KMS-11 (cell line): Measurements from ENCODE around the gene RBMXL3.
"Not testable (repeated sequence)": the region's sequence is repeated elsewhere in the genome, so short reads cannot be mapped to it uniquely, and the experiment has no call there.

Experiments used
- H2AFZ ChIP-seq: fragments of 200-600 bp; sonication (generic); 2 replicates; pipeline ENCODE4 v1.6.1; 2016; ENCODE audit warnings: antibody characterized with exemption, mixed run types, low read depth
- H3K27ac ChIP-seq: fragments of 200-600 bp; sonication (generic); 2 replicates; pipeline ENCODE4 v1.6.1; 2016; ENCODE audit warnings: mild to moderate bottlenecking, mixed run types
- H3K27me3 ChIP-seq: fragments of 200-600 bp; sonication (generic); 2 replicates; pipeline ENCODE4 v1.6.1; 2017; ENCODE audit warnings: mild to moderate bottlenecking, low read depth, mixed run types, moderate library complexity; ENCODE audit not compliant: insufficient read depth
- H3K36me3 ChIP-seq: fragments of 200-600 bp; sonication (generic); 2 replicates; pipeline ENCODE4 v1.6.1; 2017; ENCODE audit warnings: mild to moderate bottlenecking, mixed run types; ENCODE audit not compliant: insufficient read depth
- H3K4me1 ChIP-seq: fragments of 200-600 bp; sonication (generic); 2 replicates; pipeline ENCODE4 v1.6.1; 2016; ENCODE audit warnings: mild to moderate bottlenecking, low read depth, mixed run types; ENCODE audit not compliant: poor library complexity, severe bottlenecking
- H3K4me2 ChIP-seq: fragments of 200-600 bp; sonication (generic); 2 replicates; pipeline ENCODE4 v1.7.0; 2016; ENCODE audit warnings: mild to moderate bottlenecking, mixed run types
- H3K4me3 ChIP-seq: fragments of 200-600 bp; sonication (generic); IDR thresholded peaks from 2 replicates; pipeline ENCODE4 v1.6.1; 2017; ENCODE audit warnings: low read depth, low read length, mixed read lengths; ENCODE audit not compliant: insufficient read depth
- H3K79me2 ChIP-seq: fragments of 200-600 bp; sonication (generic); 2 replicates; pipeline ENCODE4 v1.6.1; 2016; ENCODE audit warnings: low read depth, mixed run types; ENCODE audit not compliant: insufficient read depth
- H3K9ac ChIP-seq: fragments of 200-600 bp; sonication (generic); 2 replicates; pipeline ENCODE4 v1.6.1; 2016; ENCODE audit warnings: mild to moderate bottlenecking, mixed run types
- H4K20me1 ChIP-seq: fragments of 200-600 bp; sonication (generic); 2 replicates; pipeline ENCODE4 v1.6.1; 2016; ENCODE audit warnings: mild to moderate bottlenecking, mixed run types; ENCODE audit not compliant: insufficient read depth
- CTCF ChIP-seq: fragments of 200-600 bp; sonication (generic); conservative IDR thresholded peaks from 2 replicates; pipeline ENCODE4 v1.6.1; 2017; ENCODE audit warnings: low read depth, mild to moderate bottlenecking, antibody characterized with exemption, low read length, moderate library complexity, mixed read lengths

The RBMXL3 gene

DNA sequence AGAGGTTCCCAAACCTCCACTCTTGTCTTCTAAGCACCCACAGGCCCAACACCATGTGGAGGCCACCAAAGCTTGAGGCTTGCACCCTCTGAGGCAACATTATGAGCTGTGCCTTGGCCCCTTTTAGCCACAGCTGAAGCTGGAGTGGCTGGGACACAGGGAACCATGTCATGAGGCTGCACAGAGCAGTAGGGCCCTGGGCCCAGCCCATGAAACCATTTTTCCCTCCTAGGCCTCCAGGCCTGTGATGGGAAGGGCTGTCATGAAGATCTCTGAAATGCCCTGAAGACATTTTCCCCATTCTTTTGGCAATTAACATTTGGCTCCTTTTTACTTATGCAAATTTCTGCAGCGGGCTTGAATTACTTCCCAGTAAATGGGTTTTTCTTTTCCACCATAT, 14.8 kb downstream of the RBMXL3 start:
- H3K4me1 ChIP-seq = no peaks in the 10 kb centered on the region
- no peak overlapping the region for H3K4me2 ChIP-seq
- no peaks in the 10 kb centered on the region for H3K27me3 ChIP-seq
- no peak overlapping the region for H3K9ac ChIP-seq
- H3K36me3 ChIP-seq = no peaks in the 10 kb centered on the region
- H2AFZ ChIP-seq = no peak overlapping the region
- no peaks in the 10 kb centered on the region for H4K20me1 ChIP-seq
- no peak overlapping the region for H3K27ac ChIP-seq
- H3K4me3 ChIP-seq = no peak overlapping the region
- H3K79me2 ChIP-seq = no peaks in the 10 kb centered on the region
- TF ChIP-seq CTCF = no peak

DNA sequence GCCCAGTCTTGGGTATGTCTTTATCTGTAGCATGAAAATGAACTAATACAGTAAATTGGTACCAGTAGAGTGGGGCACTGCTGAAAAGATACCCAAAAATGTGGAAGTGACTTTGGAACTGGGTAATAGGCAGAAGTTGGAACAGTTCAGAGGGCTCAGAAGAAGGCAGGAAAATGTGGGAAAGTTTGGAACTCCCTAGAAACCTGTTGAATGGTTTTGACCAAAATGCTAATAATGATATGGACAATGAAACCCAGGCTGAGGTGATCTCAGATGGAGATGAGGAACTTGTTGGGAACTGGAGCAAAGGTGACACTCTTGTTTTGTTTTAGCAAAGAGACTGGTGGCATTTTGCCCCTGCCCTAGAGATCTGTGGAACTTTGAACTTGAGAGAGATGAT, 20.3 kb downstream of the RBMXL3 start:
- not testable (repeated sequence) for H3K4me3 ChIP-seq, H3K4me1 ChIP-seq

DNA sequence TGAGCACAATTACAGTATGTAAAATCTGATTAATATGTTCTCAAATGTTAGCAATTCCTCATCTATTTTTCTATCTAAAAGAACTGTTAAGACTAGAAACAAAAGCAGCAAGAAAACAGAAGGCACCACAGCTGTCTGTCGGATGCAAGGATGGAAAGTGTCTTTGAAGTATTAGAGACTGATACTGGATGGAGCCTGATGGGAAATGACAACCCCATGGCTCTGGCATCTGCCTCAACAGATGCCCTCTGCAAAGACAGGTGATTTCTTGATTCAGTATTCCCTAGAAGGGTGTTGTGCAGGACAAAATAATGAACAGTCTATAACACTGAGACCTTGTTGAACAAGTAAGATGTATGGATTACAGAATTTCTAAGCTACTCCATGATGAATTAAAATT, 24.9 kb downstream of the RBMXL3 start:
- H3K4me2 ChIP-seq = no peak overlapping the region
- no peak overlapping the region for H3K27ac ChIP-seq
- H3K27me3 ChIP-seq = no peaks in the 10 kb centered on the region

More for the DNA sequence above, 20.3 kb downstream of the RBMXL3 start:
- not testable (repeated sequence) for H3K79me2 ChIP-seq, H3K36me3 ChIP-seq, H3K9ac ChIP-seq, H4K20me1 ChIP-seq, H3K27me3 ChIP-seq, H3K27ac ChIP-seq, H3K4me2 ChIP-seq, H2AFZ ChIP-seq

DNA sequence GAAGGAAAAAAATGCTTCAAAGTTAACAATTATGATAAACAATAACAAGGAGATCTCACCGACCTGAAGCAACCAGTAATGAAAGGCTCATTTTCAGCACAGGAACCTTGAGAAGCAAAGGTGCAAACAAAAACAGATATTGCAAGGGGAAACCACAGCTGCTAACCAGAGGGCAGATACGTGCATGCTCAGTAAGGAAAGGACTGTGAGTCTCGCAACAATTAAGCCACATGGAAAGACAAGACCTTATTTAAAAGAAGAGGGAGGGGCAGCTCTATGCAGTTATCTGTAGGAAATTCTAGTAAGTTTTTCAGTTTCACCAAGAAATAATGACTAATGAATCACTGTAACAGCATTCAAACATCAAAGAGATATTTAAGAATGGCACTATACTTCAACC, 25.4 kb downstream of the RBMXL3 start:
- no peaks in the 10 kb centered on the region for H3K27me3 ChIP-seq
- H2AFZ ChIP-seq = no peak overlapping the region
- H3K4me2 ChIP-seq = no peak overlapping the region
- H3K9ac ChIP-seq = no peak overlapping the region
- no peaks in the 10 kb centered on the region for H3K4me1 ChIP-seq
- H3K27ac ChIP-seq = no peak overlapping the region
- H4K20me1 ChIP-seq = no peaks in the 10 kb centered on the region
- H3K4me3 ChIP-seq = no peak overlapping the region
- H3K36me3 ChIP-seq = no peaks in the 10 kb centered on the region
- TF ChIP-seq CTCF = no peak
- no peaks in the 10 kb centered on the region for H3K79me2 ChIP-seq

More for the DNA sequence above, 24.9 kb downstream of the RBMXL3 start:
- Histone ChIP-seq H3K4me1 (no peaks in the 10 kb centered on the region), H4K20me1 (no peaks in the 10 kb centered on the region), H3K79me2 (no peaks in the 10 kb centered on the region), H3K36me3 (no peaks in the 10 kb centered on the region), H3K4me3 (no peak overlapping the region), H2AFZ (no peak overlapping the region), H3K9ac (no peak overlapping the region)
- TF ChIP-seq CTCF = no peak

- H3K4me2 ChIP-seq = not testable (repeated sequence)
These were observed 28.1 kb downstream of the RBMXL3 start for GRCh38 chrX:115217346-115217745.

More at GRCh38 chrX:115217346-115217745, 28.1 kb downstream of the RBMXL3 start:
- H2AFZ ChIP-seq, H3K9ac ChIP-seq, H3K4me3 ChIP-seq, H3K27me3 ChIP-seq, H4K20me1 ChIP-seq, H3K27ac ChIP-seq, H3K36me3 ChIP-seq, H3K79me2 ChIP-seq, H3K4me1 ChIP-seq: not testable (repeated sequence)
